ENCODE results near the gene SCN8A.

Gene SCN8A

DNA sequence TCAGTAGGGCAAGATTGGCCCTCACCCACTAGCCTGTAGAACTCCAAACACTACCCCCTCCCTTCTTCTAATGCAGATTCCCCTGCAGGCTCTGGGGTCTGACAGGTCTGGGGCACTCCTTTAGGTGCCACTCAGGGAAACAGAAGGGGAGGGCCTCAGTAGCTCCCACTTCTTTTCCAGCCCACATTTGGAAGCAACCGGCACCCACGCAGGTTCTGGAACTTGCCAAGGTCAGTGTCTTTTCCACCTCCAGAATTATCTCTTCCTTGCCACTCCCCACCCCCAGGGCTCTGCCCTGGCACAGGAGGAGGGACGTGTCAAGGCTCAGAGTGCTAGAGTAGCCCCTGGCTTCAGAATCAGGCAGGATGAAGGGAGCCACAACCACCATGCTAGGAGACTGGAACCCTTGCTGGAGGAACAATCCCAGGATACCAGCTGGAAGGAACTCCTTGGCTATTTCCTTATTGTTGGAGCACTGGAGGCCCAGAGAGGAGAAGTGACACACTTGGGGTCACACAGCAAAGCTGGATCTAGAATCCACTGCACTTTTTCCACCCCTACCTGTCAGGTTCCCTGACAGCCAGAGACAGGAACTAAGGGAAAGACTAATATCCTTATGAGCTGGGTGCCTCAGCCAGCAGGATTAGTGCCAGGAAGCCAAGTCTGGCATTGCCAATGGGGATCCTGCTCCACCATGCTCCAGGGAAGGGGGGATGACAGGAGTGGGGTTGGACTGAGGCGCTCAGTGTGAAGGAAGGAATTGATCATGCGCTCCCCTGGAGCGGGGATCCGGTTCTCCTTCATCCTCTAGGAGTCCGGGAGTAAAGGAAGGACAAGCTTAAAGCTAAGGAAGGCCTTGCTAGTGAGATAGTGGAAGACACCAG lies 259.3 kb downstream of the SCN8A start:
- DNase-seq (ENCODE audit: extremely low read depth, low read depth), result no peak
- H3K4me3 ChIP-seq (replicated peaks; ENCODE audit: low read depth, low read length), result no peak overlapping the region
- TF ChIP-seq CTCF (IDR thresholded peaks at IDR 0.05; ENCODE audit: low read depth, low read length, missing control alignments), result no peak

- DNase-seq (ENCODE audit: extremely low read depth, low read depth), result no peak
- no peak for TF ChIP-seq CTCF (IDR thresholded peaks at IDR 0.05; ENCODE audit: low read depth, low read length, missing control alignments)
These were observed 259.9 kb downstream of the SCN8A start for GRCh38 chr12:51850965-51851299.

DNA sequence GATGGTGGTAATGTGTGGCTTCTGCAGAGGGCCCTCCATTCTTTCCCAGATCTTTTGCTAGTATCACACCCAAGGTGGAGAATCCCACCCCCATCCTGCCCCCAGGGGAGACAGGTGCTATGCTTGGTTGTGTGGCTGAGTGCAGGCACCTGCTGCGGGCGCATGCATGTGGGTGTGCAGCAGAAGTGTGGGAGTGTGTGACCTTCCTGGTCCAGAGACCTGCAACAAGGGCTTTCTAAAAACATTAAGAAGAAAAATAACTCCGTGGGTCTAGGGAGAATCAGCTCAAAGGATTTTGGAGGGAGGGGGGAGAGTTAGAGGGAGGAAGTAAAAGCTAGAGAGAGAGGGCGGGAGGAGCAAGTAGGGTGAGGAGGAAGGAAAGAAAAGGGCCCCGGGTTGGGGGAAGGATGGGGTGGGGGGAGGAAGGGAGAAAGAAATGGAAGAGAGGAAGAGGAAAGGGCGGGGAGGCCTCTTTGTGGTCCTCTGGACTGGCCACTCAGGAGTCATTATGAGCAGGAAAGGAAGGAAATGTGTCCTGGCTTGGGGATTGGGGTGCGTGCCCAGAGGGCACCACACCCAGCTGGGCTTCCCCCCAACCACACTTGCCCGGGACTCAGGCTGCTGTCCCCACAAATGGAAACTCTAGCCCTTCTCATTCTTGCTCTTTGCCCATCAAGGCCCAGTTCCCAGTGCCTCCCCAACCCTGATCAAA lies 260.5 kb downstream of the SCN8A start:
- no peak for TF ChIP-seq CTCF (IDR thresholded peaks at IDR 0.05; ENCODE audit: low read depth, low read length, missing control alignments)
- no peak overlapping the region for H3K4me3 ChIP-seq (replicated peaks; ENCODE audit: low read depth, low read length)
- DNase-seq (ENCODE audit: extremely low read depth, low read depth), result no peak

More at GRCh38 chr12:51850965-51851299, 259.9 kb downstream of the SCN8A start:
- H3K4me3 ChIP-seq (replicated peaks; ENCODE audit: low read depth, low read length), result no peak overlapping the region

DNA sequence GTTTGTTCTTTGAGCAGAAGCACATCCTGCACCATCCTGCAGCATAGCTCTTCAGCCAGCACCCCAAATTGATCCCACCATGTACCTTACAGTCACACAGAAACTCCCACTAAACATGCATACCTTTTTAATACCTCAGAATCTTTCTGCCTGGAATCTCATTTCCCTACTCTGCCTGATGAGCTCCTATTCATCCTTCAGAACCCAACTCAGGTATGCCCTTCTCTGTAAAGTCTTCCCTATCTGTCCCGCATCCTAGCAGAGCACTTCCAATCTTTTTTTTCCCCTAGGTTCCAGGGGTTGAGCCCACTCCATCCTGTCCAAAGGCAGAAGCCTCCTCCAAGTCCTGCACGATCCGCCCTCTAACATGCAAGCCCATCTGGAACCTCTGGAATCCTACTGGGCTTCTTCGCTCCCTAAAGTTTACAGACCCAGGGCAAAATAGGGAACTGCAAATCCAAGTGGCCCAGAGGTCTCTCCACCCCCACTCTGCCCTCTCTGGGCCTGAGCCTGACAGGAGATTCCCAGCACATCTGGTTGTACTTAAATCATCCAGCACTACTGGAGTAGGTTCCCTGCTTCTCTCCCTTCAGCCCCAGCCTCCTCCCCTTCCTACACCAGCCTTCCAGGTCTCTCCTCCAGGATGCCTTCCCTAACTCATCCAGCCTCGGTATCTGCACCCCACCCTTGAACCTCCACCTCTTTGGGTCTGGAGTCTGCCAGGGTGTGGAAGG lies 261.5 kb downstream of the SCN8A start:
- no peak overlapping the region for H3K4me3 ChIP-seq (replicated peaks; ENCODE audit: low read depth, low read length)
- DNase-seq (ENCODE audit: extremely low read depth, low read depth), result peak; percentile 42

DNA sequence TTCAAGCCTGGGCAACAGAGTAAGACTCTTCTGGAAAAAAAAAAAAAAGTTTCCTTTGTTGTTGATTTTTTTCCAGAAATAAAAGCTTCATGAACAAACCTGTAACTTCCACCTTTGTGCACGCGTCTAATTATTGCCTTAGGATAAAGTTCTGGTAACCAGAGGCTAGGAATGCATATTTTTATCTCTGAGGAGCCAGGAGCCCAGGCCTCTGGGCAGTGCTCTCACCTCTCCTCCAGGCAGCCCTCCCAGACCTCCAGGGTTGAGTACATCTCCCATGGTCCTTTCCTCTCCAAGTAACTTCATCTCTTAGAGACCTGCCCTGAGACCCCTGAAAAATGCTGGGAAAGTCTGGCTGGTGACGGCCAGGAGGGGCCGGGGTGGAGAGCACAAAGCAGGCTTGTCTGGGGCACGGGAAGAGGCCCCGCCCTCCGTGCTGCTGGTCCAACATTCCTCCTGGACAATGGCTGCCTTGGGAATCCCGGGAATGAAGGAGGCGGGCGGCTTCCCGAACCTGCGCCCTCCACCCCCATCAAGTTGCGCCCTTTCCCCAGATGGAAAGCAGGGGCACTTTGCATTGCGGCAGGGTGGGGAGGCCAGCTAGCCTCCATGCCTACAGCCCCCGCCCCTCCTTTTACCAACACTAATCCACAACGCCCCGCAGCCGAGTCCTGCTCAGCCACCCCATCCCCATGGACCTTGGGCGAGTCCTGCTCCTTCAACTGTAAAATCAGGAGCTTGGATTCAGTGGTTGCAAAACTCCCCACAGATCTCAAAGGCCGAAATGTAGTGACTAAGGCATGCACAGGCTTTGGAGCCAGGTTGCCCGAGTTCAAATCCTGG lies 264.8 kb downstream of the SCN8A start:
- DNase-seq (ENCODE audit: extremely low read depth, low read depth), result no peak
- TF ChIP-seq CTCF (IDR thresholded peaks at IDR 0.05; ENCODE audit: low read depth, low read length, missing control alignments), result no peak
- H3K4me3 ChIP-seq (replicated peaks; ENCODE audit: low read depth, low read length), result peak overlapping the region; percentile 5; the same call in 1 of the 2 replicates

More for the DNA sequence above, 261.5 kb downstream of the SCN8A start:
- no peak for TF ChIP-seq CTCF (IDR thresholded peaks at IDR 0.05; ENCODE audit: low read depth, low read length, missing control alignments)

GRCh38 chr12:51860986-51861385 lies 270.0 kb downstream of the SCN8A start:
- no peak overlapping the region for H3K4me3 ChIP-seq (replicated peaks; ENCODE audit: low read depth, low read length)
- TF ChIP-seq CTCF (IDR thresholded peaks at IDR 0.05; ENCODE audit: low read depth, low read length, missing control alignments), result no peak
- no peak for DNase-seq (ENCODE audit: extremely low read depth, low read depth)

All from HFF-Myc (cell line).